Left cardiac atrium (tissue), 4 donors: ENCODE results near the gene TRIM26. TPM values are rescaled to one million over a fixed set of nuclear protein-coding genes. Genes with fewer than 3 reads are reported as not detected.

Experiments
- ATAC-seq, 2 donors: fragments of 200-7000 bp; cut with Tn5 transposase; one replicate each; pipeline ENCODE4 v1.9.1; 2020; ENCODE audit warnings: mild to moderate bottlenecking in 2 of 2, moderate library complexity in 2 of 2
- DNase-seq: peaks from one replicate; pipeline ENCODE4 v3.0.0-alpha.2; 2020
- intact Hi-C, 2 donors: fragments of 100-400 bp; cut with DNase I; formaldehyde crosslinking; loops; one replicate each; pipeline versions ENCODE4 v1.14.1 to v1.15.1; 2022 to 2023
- total RNA-seq, 2 donors: library from RNA; stranded (reverse); fragmentation: NEBNext Ultra II Directional; extraction: Animal tissue kit (Norgen Biotek cat#: 25700); gene quantifications; one replicate each; pipeline ENCODE4 v1.2.1, GENCODE V29; 2021
- donor health status: DM: no; HTN: yes; CAD: no.
- donor health status: DM: no; HTN: yes; CAD: no; lungs with severe emphysema.
- donor health status: DM: yes; HTN: yes; CAD: no.
- donor health status: Dilated cardiomyopathy.

TRIM26 gene
- total RNA-seq, 2 donors from 2014 or later: 22.1 to 24.1 TPM

GRCh38 chr6:30213957-30214656, 901 bp upstream of the TRIM26 start:
- DNase-seq (peak; percentile 91), ATAC-seq (peak; percentile 91 to 95)
- intact Hi-C loops: loop anchor here in 1 of 2 donors (10.0 kb wide), 1 partner anchor 111 kb away; the partner anchor contains the start of gene TRIM39

- intact Hi-C loops: loop anchor here in 1 of 2 donors (10.0 kb wide), 1 partner anchor 111 kb away; the partner anchor contains the start of gene TRIM39
- no peak for DNase-seq
- ATAC-seq: no peak
These were observed 406 bp upstream of the TRIM26 start for GRCh38 chr6:30213667-30213956.

- DNase-seq (no peak), ATAC-seq (no peak)
- intact Hi-C loops: loop anchor here in 1 of 2 donors (10.0 kb wide), 1 partner anchor 113 kb away; the partner anchor contains the start of gene TRIM39
These were observed 1.3 kb downstream of the TRIM26 start for GRCh38 chr6:30211899-30212298.

- ATAC-seq (no peak), DNase-seq (no peak)
- intact Hi-C loops: loop anchor here in 1 of 2 donors (10.0 kb wide), 1 partner anchor 113 kb away; the partner anchor contains the start of gene TRIM39
These were observed 1.9 kb downstream of the TRIM26 start for GRCh38 chr6:30211306-30211705.

GRCh38 chr6:30207619-30208295, 5.4 kb downstream of the TRIM26 start:
- ATAC-seq (peak in 1 of 2 donors; percentile 55), DNase-seq (peak; percentile 33)
- intact Hi-C loops: no loop called here

GRCh38 chr6:30206799-30207618, 6.2 kb downstream of the TRIM26 start:
- intact Hi-C loops: no loop called here
- ATAC-seq (peak in 1 of 2 donors; percentile 58), DNase-seq (no peak)

- intact Hi-C loops: no loop called here
- DNase-seq (no peak), ATAC-seq (no peak)
These were observed 7.1 kb downstream of the TRIM26 start for GRCh38 chr6:30206152-30206551.

- intact Hi-C loops: no loop called here
- DNase-seq (no peak), ATAC-seq (no peak)
These were observed 9.1 kb downstream of the TRIM26 start for GRCh38 chr6:30204116-30204515.

- DNase-seq: no peak
- intact Hi-C loops: no loop called here
- no peak for ATAC-seq
These were observed 10.8 kb downstream of the TRIM26 start for GRCh38 chr6:30202366-30202765.

GRCh38 chr6:30200551-30201281, 12.5 kb downstream of the TRIM26 start:
- no peak for ATAC-seq
- intact Hi-C loops: no loop called here
- DNase-seq: no peak

GRCh38 chr6:30198166-30199084, 14.8 kb downstream of the TRIM26 start:
- intact Hi-C loops: no loop called here
- DNase-seq (no peak), ATAC-seq (no peak)

GRCh38 chr6:30196376-30196775, 16.8 kb downstream of the TRIM26 start:
- intact Hi-C loops: no loop called here
- ATAC-seq: no peak

GRCh38 chr6:30195951-30196350, 17.3 kb downstream of the TRIM26 start:
- no peak for DNase-seq
- ATAC-seq: no peak
- intact Hi-C loops: no loop called here

More at GRCh38 chr6:30196376-30196775, 16.8 kb downstream of the TRIM26 start:
- DNase-seq: no peak

GRCh38 chr6:30194797-30195690, 18.2 kb downstream of the TRIM26 start:
- ATAC-seq (no peak), DNase-seq (no peak)
- intact Hi-C loops: no loop called here

- no peak for DNase-seq
- intact Hi-C loops: no loop called here
- ATAC-seq: no peak
These were observed 21.1 kb downstream of the TRIM26 start for GRCh38 chr6:30192076-30192475.

- intact Hi-C loops: no loop called here
- ATAC-seq (no peak), DNase-seq (no peak)
These were observed 24.7 kb downstream of the TRIM26 start for GRCh38 chr6:30188541-30188940.

GRCh38 chr6:30185846-30186484, 27.2 kb downstream of the TRIM26 start:
- DNase-seq (no peak), ATAC-seq (no peak)
- intact Hi-C loops: no loop called here
